Pons (tissue), 1 donor: ENCODE data around the gene GPR34.
A peak's percentile ranks its signal among the peaks of the same experiment; 100 is the strongest.

Experiments used
- DNase-seq: peaks from one replicate; pipeline ENCODE4 v3.0.0-alpha.2; 2016; ENCODE audit warnings: low spot score

The GPR34 gene

DNA sequence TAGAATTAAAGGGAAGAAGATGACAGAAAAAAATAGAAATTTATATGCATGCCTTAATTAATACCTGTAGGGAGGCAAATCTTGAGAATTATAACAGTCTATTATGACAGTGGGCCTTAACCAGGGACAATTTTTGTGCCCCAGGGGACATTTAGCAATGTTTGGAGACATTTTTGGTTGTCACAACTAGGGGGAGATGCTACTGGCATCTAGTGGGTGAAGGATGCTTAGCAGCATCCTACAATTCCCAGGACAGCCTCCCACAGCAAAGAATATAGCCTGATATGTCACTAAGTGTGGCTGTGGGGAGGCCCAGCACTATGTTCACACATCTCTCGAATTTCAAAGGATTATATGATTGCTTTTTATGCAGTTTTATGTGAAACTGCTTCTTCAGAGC, 45.8 kb downstream of the GPR34 start:
- peak; percentile 32 for DNase-seq

DNA sequence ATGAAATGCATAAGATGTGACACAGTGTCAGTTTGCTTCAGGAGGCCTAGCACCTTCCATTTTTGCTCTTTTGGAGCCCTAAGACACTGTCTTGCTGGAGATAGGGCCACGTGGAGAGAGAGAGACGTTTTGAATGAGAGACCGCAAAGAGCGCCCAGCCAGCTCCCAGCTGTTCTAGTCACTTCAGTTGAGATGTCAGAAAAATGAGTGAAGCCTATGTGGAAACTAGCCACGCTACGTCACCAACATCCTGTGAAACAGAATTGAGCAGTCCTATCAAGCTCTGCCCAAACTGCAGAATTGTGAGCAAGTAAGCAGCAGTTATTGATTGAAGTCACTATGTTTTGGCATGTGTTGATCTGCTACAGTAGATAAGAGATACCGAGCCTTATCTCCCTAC, 48.3 kb downstream of the GPR34 start:
- DNase-seq = no peak

DNA sequence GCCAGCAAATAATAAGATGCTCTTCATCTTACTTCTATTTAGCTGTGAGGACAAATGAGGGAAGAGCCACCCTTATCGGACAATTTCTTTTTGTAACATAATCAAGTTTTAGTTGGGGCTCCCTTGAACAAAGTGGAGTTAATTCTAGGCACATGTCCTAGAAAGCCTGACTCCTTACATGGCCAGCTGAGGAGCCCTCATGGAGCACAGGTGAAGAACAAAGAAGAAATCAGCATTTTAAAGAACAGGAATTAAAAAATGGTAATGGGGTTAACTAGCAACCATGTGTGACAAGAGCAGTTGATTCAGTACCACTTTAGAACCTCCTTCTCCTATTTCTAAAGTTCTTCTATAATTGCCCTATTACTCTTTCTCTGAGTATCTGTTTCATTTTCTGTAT, 51.1 kb downstream of the GPR34 start:
- DNase-seq = no peak
